ENCODE results near the gene SMARCAD1. TPM values are rescaled to one million over a fixed set of nuclear protein-coding genes. Genes with fewer than 3 reads are reported as not detected.
"Not testable (repeated sequence)": the region's sequence is repeated elsewhere in the genome, so short reads cannot be mapped to it uniquely, and the experiment has no call there.

SMARCAD1 gene
- total and polyA plus RNA-seq, 5 donors from 2014 or later = 10.4 to 17.6 (median 12.5) TPM

- Mint-ChIP-seq H3K27me3 (peaks cover 14% of the 10 kb centered on the region), H3K4me1 (no peaks in the 10 kb centered on the region), H3K27ac (no peak overlapping the region), H3K36me3 (peaks cover 3% of the 10 kb centered on the region), H3K4me3 (no peak overlapping the region), H3K9me3 (peaks cover 0 to 35% (median 10%) of the 10 kb centered on the region in 7 donors)
- peaks cover 10% of the 10 kb centered on the region in 2 experiments for H3K9me3 ChIP-seq (ENCODE audit: control insufficient read depth in 2 of 2, low read length in 2 of 2)
- DNase-seq (no peak), ATAC-seq (ENCODE audit: low read depth in 2 of 2) (no peak)
- no peak overlapping the region for H3K4me3 ChIP-seq (ENCODE audit: low read depth, low read length)
- H3K4me1 ChIP-seq (ENCODE audit: control insufficient read depth, insufficient read depth, low read length, poor library complexity, severe bottlenecking) = no peaks in the 10 kb centered on the region
- no peak overlapping the region for H3K27ac ChIP-seq (ENCODE audit: insufficient read depth, low read length, poor library complexity, severe bottlenecking)
- no peaks in the 10 kb centered on the region for H3K36me3 ChIP-seq (ENCODE audit: control insufficient read depth, insufficient read depth, low read length)
- no peaks in the 10 kb centered on the region for H3K27me3 ChIP-seq (ENCODE audit: control insufficient read depth, insufficient read depth, low read length)
These were observed 118.2 kb downstream of the SMARCAD1 start for GRCh38 chr4:94325835-94326234.

DNA sequence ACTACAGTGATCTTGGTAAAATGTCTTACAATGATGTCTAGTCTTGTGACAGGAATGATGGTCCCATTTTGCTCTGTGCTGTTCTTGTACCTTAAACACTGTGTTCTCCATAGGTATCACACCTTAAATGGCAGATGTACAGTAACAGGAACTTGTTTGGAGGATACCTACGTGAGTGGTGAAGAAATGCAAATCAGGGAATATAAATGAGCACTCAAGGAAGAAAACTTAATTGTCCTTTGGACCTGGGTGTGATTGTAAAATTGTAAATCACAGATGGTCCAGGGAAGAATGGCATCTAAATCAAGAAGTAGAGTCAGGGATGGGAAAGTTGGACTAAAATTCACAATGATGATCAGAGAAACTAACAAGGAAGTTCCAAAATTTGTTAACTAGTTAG, 122.3 kb downstream of the SMARCAD1 start:
- Histone ChIP-seq H3K27ac (ENCODE audit: insufficient read depth, low read length, poor library complexity, severe bottlenecking) (no peak overlapping the region), H3K36me3 (ENCODE audit: control insufficient read depth, insufficient read depth, low read length) (no peaks in the 10 kb centered on the region), H3K9me3 (ENCODE audit: control insufficient read depth in 2 of 2, low read length in 2 of 2) (peaks cover 10% of the 10 kb centered on the region in 2 experiments), H3K27me3 (ENCODE audit: control insufficient read depth, insufficient read depth, low read length) (no peaks in the 10 kb centered on the region), H3K4me3 (ENCODE audit: low read depth, low read length) (no peak overlapping the region), H3K4me1 (ENCODE audit: control insufficient read depth, insufficient read depth, low read length, poor library complexity, severe bottlenecking) (no peaks in the 10 kb centered on the region)
- no peak overlapping the region for H3K27ac Mint-ChIP-seq
- H3K4me1 Mint-ChIP-seq = no peaks in the 10 kb centered on the region
- no peak for ATAC-seq (ENCODE audit: low read depth in 2 of 2)
- H3K9me3 Mint-ChIP-seq = peaks cover 0 to 21% (median 3%) of the 10 kb centered on the region in 7 donors
- H3K27me3 Mint-ChIP-seq = peaks cover 18% of the 10 kb centered on the region
- no peak overlapping the region for H3K4me3 Mint-ChIP-seq
- peaks cover 4% of the 10 kb centered on the region for H3K36me3 Mint-ChIP-seq
- no peak for DNase-seq

- Histone ChIP-seq H3K27ac (ENCODE audit: insufficient read depth, low read length, poor library complexity, severe bottlenecking) (no peak overlapping the region), H3K4me1 (ENCODE audit: control insufficient read depth, insufficient read depth, low read length, poor library complexity, severe bottlenecking) (no peaks in the 10 kb centered on the region), H3K9me3 (ENCODE audit: control insufficient read depth in 2 of 2, low read length in 2 of 2) (no peaks in the 10 kb centered on the region), H3K4me3 (ENCODE audit: low read depth, low read length) (no peak overlapping the region), H3K27me3 (ENCODE audit: control insufficient read depth, insufficient read depth, low read length) (no peaks in the 10 kb centered on the region), H3K36me3 (ENCODE audit: control insufficient read depth, insufficient read depth, low read length) (no peaks in the 10 kb centered on the region)
- Mint-ChIP-seq H3K9me3 (peaks cover 0 to 1% (median 0%) of the 10 kb centered on the region in 7 donors), H3K4me1 (peaks cover 0 to 2% (median 0%) of the 10 kb centered on the region in 4 donors), H3K27ac (no peak overlapping the region), H3K27me3 (peaks cover 14% of the 10 kb centered on the region), H3K36me3 (peaks cover 4% of the 10 kb centered on the region), H3K4me3 (no peak overlapping the region)
- ATAC-seq (ENCODE audit: low read depth in 2 of 2) = no peak
- no peak for DNase-seq
These were observed 125.4 kb downstream of the SMARCAD1 start for GRCh38 chr4:94332983-94333590.

DNA sequence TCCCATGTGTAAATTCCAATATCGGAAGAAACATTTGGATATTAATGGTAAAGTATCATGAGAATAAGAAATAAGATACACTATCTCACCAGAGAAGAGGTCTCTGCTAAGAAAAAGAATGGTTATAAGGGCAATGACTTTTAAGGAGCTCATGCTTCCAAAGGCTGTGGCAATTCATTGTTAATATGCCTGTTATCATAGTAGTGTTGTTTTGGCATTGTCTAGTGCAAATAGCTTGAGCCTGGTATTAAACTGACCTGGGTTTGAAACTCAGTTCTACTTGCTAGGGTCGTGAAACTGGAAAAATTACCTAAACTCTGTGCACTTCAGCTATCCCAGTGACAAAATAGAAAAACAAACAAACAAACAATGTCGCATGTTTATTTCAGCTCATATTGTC, 126.2 kb downstream of the SMARCAD1 start:
- H3K27ac ChIP-seq (ENCODE audit: insufficient read depth, low read length, poor library complexity, severe bottlenecking) = no peak overlapping the region
- DNase-seq (no peak), ATAC-seq (ENCODE audit: low read depth in 2 of 2) (no peak)
- no peaks in the 10 kb centered on the region for H3K9me3 Mint-ChIP-seq
- H3K4me1 Mint-ChIP-seq = peaks cover 0 to 9% (median 5%) of the 10 kb centered on the region in 4 donors
- H3K4me3 ChIP-seq (ENCODE audit: low read depth, low read length) = no peak overlapping the region
- no peak overlapping the region for H3K27ac Mint-ChIP-seq
- no peak overlapping the region for H3K4me3 Mint-ChIP-seq
- H3K27me3 ChIP-seq (ENCODE audit: control insufficient read depth, insufficient read depth, low read length) = no peaks in the 10 kb centered on the region
- no peaks in the 10 kb centered on the region for H3K9me3 ChIP-seq (ENCODE audit: control insufficient read depth in 2 of 2, low read length in 2 of 2)
- H3K36me3 ChIP-seq (ENCODE audit: control insufficient read depth, insufficient read depth, low read length) = no peaks in the 10 kb centered on the region
- H3K4me1 ChIP-seq (ENCODE audit: control insufficient read depth, insufficient read depth, low read length, poor library complexity, severe bottlenecking) = peaks cover 3% of the 10 kb centered on the region
- H3K27me3 Mint-ChIP-seq = peaks cover 12% of the 10 kb centered on the region
- peaks cover 4% of the 10 kb centered on the region for H3K36me3 Mint-ChIP-seq

- Histone ChIP-seq H3K27ac (ENCODE audit: insufficient read depth, low read length, poor library complexity, severe bottlenecking) (no peak overlapping the region), H3K4me3 (ENCODE audit: low read depth, low read length) (no peak overlapping the region), H3K36me3 (ENCODE audit: control insufficient read depth, insufficient read depth, low read length) (no peaks in the 10 kb centered on the region), H3K4me1 (ENCODE audit: control insufficient read depth, insufficient read depth, low read length, poor library complexity, severe bottlenecking) (peaks cover 5% of the 10 kb centered on the region), H3K9me3 (ENCODE audit: control insufficient read depth in 2 of 2, low read length in 2 of 2) (no peaks in the 10 kb centered on the region), H3K27me3 (ENCODE audit: control insufficient read depth, insufficient read depth, low read length) (no peaks in the 10 kb centered on the region)
- Mint-ChIP-seq H3K27ac (no peak overlapping the region), H3K4me3 (no peak overlapping the region), H3K4me1 (peaks cover 5 to 14% (median 11%) of the 10 kb centered on the region in 4 donors), H3K36me3 (peaks cover 4% of the 10 kb centered on the region), H3K9me3 (no peaks in the 10 kb centered on the region), H3K27me3 (peaks cover 10% of the 10 kb centered on the region)
- ATAC-seq (ENCODE audit: low read depth in 2 of 2) = no peak
- DNase-seq = no peak
These were observed 126.8 kb downstream of the SMARCAD1 start for GRCh38 chr4:94334476-94334875.

GRCh38 chr4:94334962-94335361, 127.3 kb downstream of the SMARCAD1 start:
- Histone ChIP-seq H3K4me1 (ENCODE audit: control insufficient read depth, insufficient read depth, low read length, poor library complexity, severe bottlenecking) (peaks cover 10% of the 10 kb centered on the region), H3K27ac (ENCODE audit: insufficient read depth, low read length, poor library complexity, severe bottlenecking) (no peak overlapping the region), H3K27me3 (ENCODE audit: control insufficient read depth, insufficient read depth, low read length) (no peaks in the 10 kb centered on the region), H3K36me3 (ENCODE audit: control insufficient read depth, insufficient read depth, low read length) (no peaks in the 10 kb centered on the region), H3K4me3 (ENCODE audit: low read depth, low read length) (no peak overlapping the region), H3K9me3 (ENCODE audit: control insufficient read depth in 2 of 2, low read length in 2 of 2) (no peaks in the 10 kb centered on the region)
- H3K4me3 Mint-ChIP-seq = no peak overlapping the region
- DNase-seq (no peak), ATAC-seq (ENCODE audit: low read depth in 2 of 2) (no peak)
- peaks cover 10% of the 10 kb centered on the region for H3K27me3 Mint-ChIP-seq
- no peak overlapping the region for H3K27ac Mint-ChIP-seq
- H3K9me3 Mint-ChIP-seq = no peaks in the 10 kb centered on the region
- peaks cover 8 to 19% (median 15%) of the 10 kb centered on the region in 4 donors for H3K4me1 Mint-ChIP-seq
- peaks cover 4% of the 10 kb centered on the region for H3K36me3 Mint-ChIP-seq

GRCh38 chr4:94336303-94336702, 128.6 kb downstream of the SMARCAD1 start:
- Histone ChIP-seq H3K4me1 (ENCODE audit: control insufficient read depth, insufficient read depth, low read length, poor library complexity, severe bottlenecking) (peaks cover 10% of the 10 kb centered on the region), H3K9me3 (ENCODE audit: control insufficient read depth in 2 of 2, low read length in 2 of 2) (no peaks in the 10 kb centered on the region), H3K27me3 (ENCODE audit: control insufficient read depth, insufficient read depth, low read length) (no peaks in the 10 kb centered on the region), H3K4me3 (ENCODE audit: low read depth, low read length) (no peak overlapping the region), H3K36me3 (ENCODE audit: control insufficient read depth, insufficient read depth, low read length) (no peaks in the 10 kb centered on the region), H3K27ac (ENCODE audit: insufficient read depth, low read length, poor library complexity, severe bottlenecking) (no peak overlapping the region)
- Mint-ChIP-seq H3K9me3 (no peaks in the 10 kb centered on the region), H3K4me3 (no peak overlapping the region), H3K36me3 (peaks cover 1% of the 10 kb centered on the region), H3K4me1 (peaks cover 8 to 19% (median 16%) of the 10 kb centered on the region in 4 donors), H3K27ac (no peak overlapping the region), H3K27me3 (peaks cover 2% of the 10 kb centered on the region)
- ATAC-seq (ENCODE audit: low read depth in 2 of 2) = no peak
- DNase-seq = no peak

GRCh38 chr4:94336791-94337190, 129.1 kb downstream of the SMARCAD1 start:
- not testable (repeated sequence) for H3K27ac Mint-ChIP-seq; DNase-seq; H3K4me1 ChIP-seq (ENCODE audit: control insufficient read depth, insufficient read depth, low read length, poor library complexity, severe bottlenecking)

More at GRCh38 chr4:94336791-94337190, 129.1 kb downstream of the SMARCAD1 start:
- H3K36me3 Mint-ChIP-seq; H3K27ac ChIP-seq (ENCODE audit: insufficient read depth, low read length, poor library complexity, severe bottlenecking); H3K4me3 Mint-ChIP-seq; ATAC-seq (ENCODE audit: low read depth in 2 of 2); H3K27me3 ChIP-seq (ENCODE audit: control insufficient read depth, insufficient read depth, low read length); H3K9me3 Mint-ChIP-seq; H3K36me3 ChIP-seq (ENCODE audit: control insufficient read depth, insufficient read depth, low read length); H3K9me3 ChIP-seq (ENCODE audit: control insufficient read depth in 2 of 2, low read length in 2 of 2); H3K27me3 Mint-ChIP-seq: not testable (repeated sequence)
- H3K4me3 ChIP-seq (ENCODE audit: low read depth, low read length) = peak overlapping the region; percentile 14
- peaks cover 13 to 19% (median 16%) of the 10 kb centered on the region in 4 donors for H3K4me1 Mint-ChIP-seq

Measured in CD4-positive, CD25-positive, alpha-beta regulatory T cell (primary cell).